GM19455 (cell line): ENCODE data around the gene FAM227A.
"Not testable (repeated sequence)": the region's sequence is repeated elsewhere in the genome, so short reads cannot be mapped to it uniquely, and the experiment has no call there.

Experiments
- ATAC-seq: cut with Tn5 transposase; IDR thresholded peaks from one replicate; pipeline ENCODE4 v1.9.1; 2021; ENCODE audit not compliant: unreplicated experiment

FAM227A gene

GRCh38 chr22:38674888-38675287, 18.7 kb upstream of the FAM227A start:
- ATAC-seq = no peak

DNA sequence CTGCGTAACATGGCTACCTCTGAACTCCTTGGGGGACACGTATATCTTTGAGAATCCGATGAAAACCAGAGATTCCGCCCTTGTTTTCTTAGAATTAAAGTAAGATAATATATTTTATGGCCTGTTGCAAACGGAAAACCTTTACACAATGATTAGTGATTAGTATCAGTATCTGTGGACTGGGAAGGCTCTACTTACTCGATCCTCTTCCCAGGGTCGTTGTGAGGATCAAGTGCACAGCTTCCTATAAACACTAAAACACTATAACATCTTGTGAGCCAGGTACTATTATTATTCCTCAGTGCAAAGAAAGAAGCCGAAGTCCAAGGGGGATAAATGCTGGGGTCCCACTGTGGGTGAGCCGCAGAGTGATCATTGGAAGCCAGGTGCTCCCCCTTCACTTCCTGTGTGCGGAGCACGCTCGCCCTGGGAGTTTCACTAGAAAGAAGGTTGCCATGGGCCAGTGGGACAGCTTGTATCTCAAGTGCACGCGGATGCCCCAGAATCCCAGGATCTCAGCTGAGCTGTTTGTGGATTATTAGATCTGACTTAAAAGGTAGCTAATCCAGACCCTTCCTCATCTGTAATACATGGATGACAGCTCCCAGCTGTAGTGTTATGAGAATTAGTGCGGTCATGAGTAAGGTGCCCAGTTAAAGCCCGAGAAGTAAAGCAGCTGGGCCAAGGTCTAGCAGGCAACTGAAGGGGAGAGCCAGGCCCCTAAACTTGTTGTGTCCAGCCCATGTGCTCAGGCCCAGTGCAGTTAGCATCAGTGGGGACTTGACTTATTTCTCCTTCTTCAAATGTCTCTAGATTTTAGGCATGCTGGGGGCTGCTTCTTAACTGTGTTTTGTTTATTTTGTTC, 1.1 kb upstream of the FAM227A start:
- peak; percentile 32 for ATAC-seq

GRCh38 chr22:38655519-38656255, 505 bp downstream of the FAM227A start:
- ATAC-seq = no peak

DNA sequence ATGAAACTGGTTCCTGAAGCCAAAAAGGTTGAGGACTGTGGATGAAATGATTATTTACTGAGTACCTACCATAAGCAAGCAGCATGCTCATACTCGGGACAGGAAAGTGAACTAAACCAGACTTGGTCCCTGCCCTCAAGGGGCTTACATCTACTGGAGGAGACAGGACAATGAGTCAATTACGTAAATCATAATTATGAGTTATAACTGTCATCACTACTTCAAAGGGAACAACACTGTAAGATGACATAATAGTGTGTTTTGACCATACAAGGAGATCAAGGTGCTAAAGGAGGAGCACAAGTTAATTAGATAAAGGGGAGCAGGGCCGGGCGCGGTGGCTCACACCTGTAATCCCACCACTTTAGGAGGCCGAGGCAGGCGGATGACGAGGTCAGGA, 2.5 kb downstream of the FAM227A start:
- no peak for ATAC-seq

GRCh38 chr22:38652859-38653258, 3.3 kb downstream of the FAM227A start:
- no peak for ATAC-seq

- no peak for ATAC-seq
Measured at GRCh38 chr22:38649841-38650522, 6.2 kb downstream of the FAM227A start.

GRCh38 chr22:38645430-38645829, 10.8 kb downstream of the FAM227A start:
- no peak for ATAC-seq

DNA sequence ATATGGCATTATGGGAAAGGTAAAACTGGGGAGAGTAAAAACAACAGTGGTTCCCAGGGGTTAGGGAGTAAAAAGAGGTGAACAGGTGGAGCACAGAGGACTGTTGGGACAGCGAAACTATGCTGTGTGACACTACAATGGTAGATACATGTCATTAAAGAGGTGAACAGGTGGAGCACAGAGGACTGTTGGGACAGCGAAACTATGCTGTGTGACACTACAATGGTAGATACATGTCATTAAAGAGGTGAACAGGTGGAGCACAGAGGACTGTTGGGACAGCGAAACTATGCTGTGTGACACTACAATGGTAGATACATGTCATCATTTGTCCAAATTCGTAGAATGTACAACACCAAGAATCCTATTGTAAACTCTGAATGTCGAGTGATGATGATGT, 11.9 kb downstream of the FAM227A start:
- ATAC-seq = not testable (repeated sequence)

DNA sequence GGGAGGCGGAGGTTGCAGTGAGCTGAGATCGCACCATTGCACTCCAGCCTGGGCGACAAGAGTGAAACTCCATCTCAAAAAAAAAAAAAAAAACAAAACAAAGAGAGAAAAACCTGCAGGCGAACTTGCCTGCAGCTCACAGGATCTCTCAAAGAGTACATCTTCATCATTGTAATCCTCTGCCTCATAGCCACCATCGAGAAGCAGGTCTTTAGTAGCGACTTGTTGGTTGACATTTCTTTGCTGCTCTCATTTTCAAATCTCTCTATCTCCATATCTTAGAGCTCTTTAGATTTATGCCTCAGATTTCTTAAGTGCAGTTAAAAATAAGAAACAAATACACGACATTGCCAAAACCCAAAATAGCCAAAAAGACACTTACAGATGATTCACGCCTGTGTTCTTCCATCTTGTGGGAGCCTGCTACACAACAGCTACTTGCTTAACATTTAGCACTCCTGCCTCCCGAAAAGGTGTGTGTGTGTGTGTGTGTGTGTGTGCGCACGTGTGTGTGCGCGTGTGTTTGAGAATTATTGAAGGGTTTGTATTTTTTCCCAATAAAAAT, 14.6 kb downstream of the FAM227A start:
- no peak for ATAC-seq

DNA sequence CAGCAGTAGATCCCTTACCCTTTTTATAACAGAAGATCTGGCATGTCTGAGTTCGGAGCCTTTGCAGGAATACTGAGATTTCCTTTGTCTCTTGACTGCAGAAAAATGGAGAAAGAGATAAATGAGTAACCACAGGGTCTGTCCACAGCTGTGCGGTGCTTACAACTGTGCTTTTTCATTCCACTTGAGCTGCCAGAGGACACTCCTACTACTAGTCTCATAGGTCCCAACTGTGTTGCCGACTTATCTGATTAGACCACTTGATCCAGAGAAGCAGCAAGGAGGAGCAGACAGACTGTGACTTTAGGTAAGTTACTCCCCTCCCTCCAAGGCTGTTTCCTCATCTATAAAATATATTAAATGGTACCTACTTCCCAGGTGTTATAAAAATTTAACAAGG, 17.5 kb downstream of the FAM227A start:
- ATAC-seq = no peak

- ATAC-seq = no peak
Measured at GRCh38 chr22:38638216-38638615, 18.0 kb downstream of the FAM227A start.

DNA sequence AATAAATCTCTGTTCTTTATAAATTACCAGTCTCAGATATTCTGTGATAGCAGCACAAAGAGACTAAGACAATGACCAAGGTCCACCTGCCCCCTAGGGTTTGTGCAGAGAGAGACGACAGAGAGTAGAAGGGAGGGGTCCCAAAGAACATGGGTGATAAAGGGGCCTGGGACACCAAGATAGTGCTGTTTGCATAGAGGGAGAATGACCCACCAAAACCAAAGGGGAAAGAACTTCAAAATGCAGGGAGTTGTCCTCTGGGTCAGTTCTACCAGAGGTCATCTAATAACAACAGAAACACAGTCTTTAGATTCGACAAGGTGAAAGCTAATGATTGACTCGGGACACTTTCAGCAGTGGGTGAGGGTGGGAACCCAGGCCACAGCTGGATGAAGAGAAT, 23.7 kb downstream of the FAM227A start:
- ATAC-seq = no peak

DNA sequence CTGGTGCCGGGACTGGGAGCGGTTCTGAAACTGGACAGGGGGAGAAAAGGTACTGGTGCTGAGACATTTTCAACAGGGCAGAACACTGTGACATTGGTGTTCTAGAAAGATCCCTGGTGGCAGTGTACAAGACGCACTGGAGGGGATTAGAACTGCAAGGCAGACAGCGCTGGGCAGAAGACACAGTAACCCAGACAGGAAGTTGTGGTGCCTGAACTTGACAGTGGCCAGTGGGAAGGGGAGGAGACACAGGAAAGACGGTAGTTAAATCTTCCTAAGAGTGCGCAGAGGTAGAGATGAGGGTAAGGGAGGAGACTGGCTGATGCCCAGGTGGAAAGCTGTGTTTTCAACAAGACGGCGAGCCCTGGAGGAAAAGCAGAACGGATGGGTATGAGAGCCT, 24.5 kb downstream of the FAM227A start:
- no peak for ATAC-seq

DNA sequence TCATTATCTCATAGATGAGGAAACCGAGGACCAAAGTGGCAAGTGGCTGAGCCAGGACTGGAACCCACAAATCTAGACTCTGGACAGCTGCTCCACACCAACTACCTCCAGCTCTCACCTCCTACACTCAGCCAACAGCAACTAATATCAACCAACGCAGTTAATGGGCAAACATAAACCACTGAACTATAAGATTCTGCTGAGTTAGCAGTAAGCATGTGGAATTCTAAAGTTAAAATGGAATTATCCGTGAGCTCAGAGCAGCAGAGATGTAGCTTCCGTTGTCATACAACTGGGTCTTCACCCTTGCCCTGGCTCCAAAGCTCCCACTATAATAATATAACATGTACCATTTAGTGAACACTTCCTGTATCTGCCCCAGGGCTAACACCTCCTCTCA, 27.1 kb downstream of the FAM227A start:
- ATAC-seq = no peak

- no peak for ATAC-seq
Measured at GRCh38 chr22:38628444-38628843, 27.7 kb downstream of the FAM227A start.

GRCh38 chr22:38623351-38623750, 32.8 kb downstream of the FAM227A start:
- no peak for ATAC-seq

- ATAC-seq = no peak
Measured at GRCh38 chr22:38618682-38619081, 37.5 kb downstream of the FAM227A start.

DNA sequence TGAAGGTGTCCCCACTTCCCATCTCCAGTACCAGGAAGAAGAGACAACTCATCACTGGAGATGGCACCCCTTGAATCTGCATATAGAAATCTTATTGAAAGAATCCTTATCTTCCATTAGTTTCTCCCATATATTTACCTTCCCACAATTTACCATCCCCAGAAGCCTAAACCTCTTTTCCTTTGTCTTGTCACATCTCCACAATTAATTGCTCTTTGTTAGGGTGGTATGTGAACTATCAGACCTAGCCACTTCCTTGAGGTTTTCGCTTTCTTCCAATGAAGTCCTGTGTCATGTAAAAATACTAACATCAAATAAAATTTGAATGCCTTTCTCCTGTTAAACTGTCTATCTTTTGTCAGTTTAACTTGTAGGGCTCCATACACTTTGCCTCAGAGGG, 37.9 kb downstream of the FAM227A start:
- ATAC-seq = no peak

DNA sequence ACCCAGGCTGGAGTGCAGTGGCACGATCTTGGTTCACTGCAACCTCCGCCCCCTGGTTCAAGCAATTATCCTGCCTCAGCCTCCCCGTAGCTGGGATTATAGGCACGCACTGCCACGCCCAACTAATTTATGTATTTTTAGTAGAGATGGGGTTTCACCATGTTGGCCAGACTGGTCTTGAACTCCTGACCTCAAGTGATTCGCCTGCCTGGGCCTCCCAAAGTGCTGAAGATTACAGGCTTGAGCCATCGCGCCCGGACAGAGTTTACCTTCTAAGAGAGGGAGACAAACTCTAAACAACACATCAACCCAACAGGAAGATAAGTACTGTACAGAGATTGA, 41.2 kb downstream of the FAM227A start:
- not testable (repeated sequence) for ATAC-seq

GRCh38 chr22:38614332-38615063, 41.7 kb downstream of the FAM227A start:
- ATAC-seq = no peak

- ATAC-seq = no peak
Measured at GRCh38 chr22:38613588-38613987, 42.6 kb downstream of the FAM227A start.
